NCI-H146 treated with DMSO at 0.1 percent for 48 hours (cell line): ENCODE data around the gene PPIAL4G.
"Not testable (repeated sequence)": the region's sequence is repeated elsewhere in the genome, so short reads cannot be mapped to it uniquely, and the experiment has no call there.

Experiments used
- DNase-seq: peaks from one replicate; lab custom pipeline; 2025; ENCODE audit not compliant: unreplicated experiment; lab: John Stamatoyannopoulos, UW

Gene PPIAL4G

GRCh38 chr1:148483029-148483428 is at the start of gene PPIAL4G:
Gene PPIAL4G (minus strand): TSS chr1:148483302. CDS start chr1:148483252, 50 bp downstream.
- not testable (repeated sequence) for DNase-seq

DNA sequence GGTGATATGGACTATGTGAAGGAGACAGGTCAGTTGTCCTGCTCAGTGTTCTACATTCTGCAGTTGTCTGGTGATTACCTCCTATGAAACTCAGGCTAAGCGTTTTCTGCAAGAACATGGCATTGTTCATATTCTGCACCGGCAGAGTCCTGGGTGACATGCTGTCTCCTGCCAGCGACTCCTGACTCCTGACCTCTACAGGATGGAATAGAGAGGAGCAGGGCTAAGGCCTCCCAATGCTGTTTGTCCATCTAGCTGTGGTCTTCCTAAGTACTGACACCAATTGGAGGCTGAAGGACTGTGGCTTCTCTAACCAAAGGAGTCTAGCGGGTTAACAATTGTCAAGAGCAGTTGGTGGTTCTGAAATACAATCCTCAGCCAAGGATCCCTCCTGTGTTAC is 49.1 kb upstream of the PPIAL4G start:
- not testable (repeated sequence) for DNase-seq

DNA sequence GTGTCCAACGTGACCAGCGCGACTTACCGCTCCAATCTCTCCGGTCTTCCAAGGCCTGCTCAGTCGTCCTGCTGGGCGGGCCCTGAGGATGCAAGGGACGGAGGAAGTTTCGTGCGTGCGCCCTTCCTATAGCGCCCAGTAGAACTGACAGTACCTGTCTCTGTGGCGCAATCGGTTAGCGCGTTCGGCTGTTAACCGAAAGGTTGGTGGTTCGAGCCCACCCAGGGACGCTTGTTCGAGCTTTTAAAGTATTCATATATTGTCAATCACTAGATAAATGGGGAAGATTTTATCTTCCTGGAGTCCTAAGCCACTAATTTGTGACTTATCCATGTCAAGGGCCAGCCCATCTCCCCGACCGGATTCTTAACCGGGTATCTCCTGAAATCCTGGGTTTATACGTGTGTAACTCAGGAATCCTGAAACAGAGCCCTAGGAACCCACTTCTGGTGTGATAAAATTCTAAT is 46.0 kb upstream of the PPIAL4G start:
- DNase-seq, result not testable (repeated sequence)

GRCh38 chr1:148528591-148528990 is 45.5 kb upstream of the PPIAL4G start:
- DNase-seq, result not testable (repeated sequence)

- DNase-seq, result not testable (repeated sequence)
Measured at GRCh38 chr1:148526587-148526986, 43.5 kb upstream of the PPIAL4G start.

GRCh38 chr1:148523205-148524144 is 40.4 kb upstream of the PPIAL4G start:
- DNase-seq, result not testable (repeated sequence)

DNA sequence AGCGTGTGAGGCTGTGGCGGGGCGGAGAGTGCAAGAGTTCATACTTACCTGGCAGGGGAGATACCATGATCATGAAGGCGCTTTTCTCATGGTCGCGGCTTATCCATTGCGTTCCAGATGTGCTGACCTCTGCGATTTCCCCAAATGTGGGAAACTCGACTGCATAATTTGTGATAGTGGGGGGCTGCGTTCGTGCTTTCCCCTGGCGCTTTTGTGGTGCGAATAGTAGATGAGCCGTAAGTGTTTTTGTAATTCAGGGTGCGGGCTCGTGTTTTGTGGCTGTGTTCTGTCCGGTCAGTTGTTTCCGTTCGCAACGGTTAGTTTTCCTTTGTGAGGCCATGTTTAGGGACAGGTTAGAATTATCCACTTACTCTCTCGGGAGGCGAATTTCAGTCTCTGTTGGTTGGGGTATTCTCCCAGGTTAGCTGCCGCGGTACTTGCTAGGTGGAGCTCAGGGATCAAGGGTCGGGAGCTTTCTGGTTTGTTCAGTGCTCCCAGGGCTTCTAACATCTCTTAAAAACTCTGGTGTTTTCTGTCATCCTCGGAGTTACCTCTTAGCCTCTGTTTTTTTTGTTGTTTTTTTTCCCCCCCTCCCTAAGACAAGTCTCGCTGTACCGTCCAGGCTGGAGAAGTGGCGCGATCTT is 39.6 kb upstream of the PPIAL4G start:
- DNase-seq, result not testable (repeated sequence)

- not testable (repeated sequence) for DNase-seq
Measured at GRCh38 chr1:148522072-148522471, 39.0 kb upstream of the PPIAL4G start.

DNA sequence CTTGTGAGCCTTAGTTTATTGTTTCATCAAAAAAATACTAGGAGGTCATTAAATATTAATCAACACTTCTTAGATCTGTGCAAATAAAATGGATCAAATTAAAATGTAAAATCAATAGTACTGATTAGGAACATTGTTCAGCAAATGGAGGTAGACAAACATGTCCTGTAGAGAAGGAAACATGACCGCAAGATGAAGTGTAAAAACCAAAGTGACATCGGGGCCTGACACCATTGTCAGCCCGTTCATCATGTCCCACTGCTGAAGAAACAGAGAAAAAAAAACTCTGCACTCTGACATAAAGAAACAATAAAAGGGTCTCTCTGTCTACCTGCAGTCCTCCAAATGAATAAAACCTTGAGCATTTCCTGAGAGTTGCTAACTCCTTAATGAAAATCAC is 31.2 kb upstream of the PPIAL4G start:
- not testable (repeated sequence) for DNase-seq

GRCh38 chr1:148512571-148513184 is 29.6 kb upstream of the PPIAL4G start:
- not testable (repeated sequence) for DNase-seq

DNA sequence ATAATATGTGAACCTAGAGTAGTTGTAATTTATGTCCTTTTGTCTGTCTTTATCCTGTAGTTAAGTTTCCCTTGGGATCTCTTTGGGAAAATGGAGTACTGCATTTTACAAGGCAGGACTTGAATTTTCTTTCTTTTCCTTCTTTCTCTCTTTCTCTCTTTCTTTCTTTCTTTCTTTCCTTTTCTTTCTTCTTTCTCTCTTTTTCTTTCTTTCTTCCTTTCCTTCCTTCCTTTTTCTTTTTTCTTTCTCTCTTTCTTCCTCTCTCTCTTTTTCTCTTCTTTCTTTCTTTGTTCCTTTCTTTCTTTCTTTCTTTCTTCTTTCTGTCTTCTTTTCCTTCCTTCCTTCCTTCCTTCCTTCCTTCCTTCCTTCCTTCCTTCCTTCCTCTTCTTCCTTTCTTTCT is 10.8 kb upstream of the PPIAL4G start:
- not testable (repeated sequence) for DNase-seq

- not testable (repeated sequence) for DNase-seq
Measured at GRCh38 chr1:148481134-148481533, 2.0 kb downstream of the PPIAL4G start.

GRCh38 chr1:148459694-148460093 is 23.4 kb downstream of the PPIAL4G start:
- not testable (repeated sequence) for DNase-seq

DNA sequence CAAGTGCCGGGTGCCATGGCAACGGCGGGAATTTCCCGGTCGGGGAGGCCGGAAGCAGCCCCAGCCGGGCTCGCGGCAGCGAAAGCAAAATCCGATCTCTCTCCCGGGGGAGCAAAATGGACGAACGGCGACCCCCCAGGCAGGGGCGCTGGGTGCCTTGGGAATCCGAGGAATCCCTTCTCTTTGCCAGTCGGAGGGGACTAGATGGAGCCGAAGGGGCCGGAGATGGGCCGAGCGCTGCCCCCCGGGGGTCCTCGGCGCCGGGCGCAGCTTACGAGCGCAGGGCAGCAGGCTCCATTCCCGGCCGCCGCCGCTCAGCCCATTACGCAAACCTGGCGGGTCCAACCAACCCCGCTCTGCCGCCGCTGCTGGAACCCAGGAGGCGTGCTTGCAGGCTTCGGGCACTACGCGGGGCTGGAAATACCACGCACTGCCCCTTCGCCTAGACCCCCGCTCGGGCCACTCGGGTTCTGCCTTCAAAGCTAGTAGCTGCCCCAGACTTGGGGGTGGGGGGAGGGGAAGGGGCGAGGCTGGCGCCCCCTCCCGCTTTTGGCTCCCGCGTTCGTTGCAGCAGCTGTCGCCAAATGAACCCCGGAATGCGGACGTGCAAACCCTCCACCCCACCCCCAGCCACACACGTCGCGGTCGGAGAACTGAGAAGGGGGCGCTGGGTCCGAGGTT is 24.1 kb downstream of the PPIAL4G start:
- not testable (repeated sequence) for DNase-seq

DNA sequence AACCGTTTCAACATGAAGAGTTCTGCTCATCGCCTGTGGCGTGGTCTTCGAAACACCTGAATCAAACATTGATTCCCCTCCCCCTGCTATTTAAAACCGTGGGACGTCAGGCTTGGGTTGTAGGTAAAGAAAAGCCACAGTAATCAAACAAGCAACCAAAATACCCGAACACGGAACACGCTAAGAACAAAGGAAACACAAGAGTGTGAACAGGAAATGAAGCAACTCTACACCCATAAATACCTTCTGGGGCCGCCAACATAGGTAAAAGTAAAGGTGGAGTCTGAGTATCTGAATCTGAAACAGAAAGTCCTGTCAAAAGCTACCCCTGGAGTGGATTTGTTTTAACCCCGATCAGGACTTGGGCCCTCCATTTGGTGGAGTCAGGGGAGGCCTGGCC is 24.7 kb downstream of the PPIAL4G start:
- DNase-seq, result not testable (repeated sequence)

- DNase-seq, result not testable (repeated sequence)
Measured at GRCh38 chr1:148452845-148453244, 30.3 kb downstream of the PPIAL4G start.

- not testable (repeated sequence) for DNase-seq
Measured at GRCh38 chr1:148439654-148440325, 43.3 kb downstream of the PPIAL4G start.

DNA sequence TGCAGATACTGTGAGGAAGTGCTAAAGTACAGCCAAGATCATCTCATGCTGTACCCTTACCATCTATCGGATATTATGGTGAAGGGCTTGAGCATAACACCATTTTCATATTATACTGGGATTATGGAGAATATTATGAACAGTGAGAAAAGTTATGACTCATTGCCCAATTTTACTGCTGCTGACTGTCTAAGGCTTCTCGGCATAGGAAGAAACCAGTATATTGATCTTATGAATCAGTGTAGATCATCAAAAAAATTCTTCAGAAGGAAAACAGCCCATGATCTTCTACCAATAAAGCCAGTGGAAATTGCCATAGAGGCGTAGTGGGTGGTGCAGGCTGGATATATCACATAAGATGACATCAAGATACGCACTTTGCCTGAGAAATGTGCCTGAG is 47.7 kb downstream of the PPIAL4G start:
- no peak for DNase-seq

DNA sequence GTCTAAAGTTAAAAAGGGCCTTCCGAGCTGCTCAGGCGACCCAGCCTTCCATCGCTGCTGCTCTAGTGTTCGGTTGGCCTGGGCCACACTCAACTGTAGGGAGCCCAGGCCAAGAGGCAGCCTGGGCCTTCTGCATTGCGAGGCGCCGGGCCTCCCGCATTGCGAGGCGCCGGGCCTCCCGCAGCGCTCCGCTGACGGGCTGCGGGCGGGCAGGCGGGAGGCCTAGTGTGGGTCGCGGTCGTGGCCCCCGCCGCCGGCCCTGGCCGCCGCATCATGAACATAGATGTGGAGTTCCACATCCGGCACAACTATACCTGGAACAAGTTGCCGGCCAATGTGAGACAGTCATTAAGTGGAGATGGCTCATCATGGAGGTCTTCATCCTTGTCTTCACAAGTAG is 48.3 kb downstream of the PPIAL4G start:
- no peak for DNase-seq

DNA sequence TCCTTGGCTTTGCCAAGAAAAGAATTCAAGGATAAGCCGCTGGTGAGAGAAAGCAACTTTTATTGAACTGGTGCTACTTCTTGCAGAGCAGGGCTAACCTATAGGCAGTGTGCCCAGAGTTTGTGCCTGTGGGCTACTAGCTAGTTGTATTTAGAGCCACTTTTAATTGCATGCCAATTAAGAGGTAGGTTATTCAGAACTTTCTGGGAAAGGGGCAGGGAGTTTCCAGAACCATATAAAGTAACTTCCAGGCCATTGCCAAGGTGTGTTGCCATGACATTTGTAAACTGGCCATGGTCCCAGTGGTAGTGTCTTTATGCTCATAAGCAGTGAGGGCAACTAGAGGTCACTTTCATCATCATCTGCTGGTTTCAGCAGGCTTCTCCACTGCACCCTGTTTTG is 50.2 kb downstream of the PPIAL4G start:
- DNase-seq, result not testable (repeated sequence)
